HL-60/S4 (cell line): ENCODE data around the gene ADAM19.

Source experiments
- in situ Hi-C: fragments of 300-500 bp; cut with MboI; formaldehyde crosslinking; loops from 2 replicates; pipeline ENCODE4 v1.14.3; 2022; ENCODE audit warnings: low sequenced_read_pairs

Gene ADAM19

DNA sequence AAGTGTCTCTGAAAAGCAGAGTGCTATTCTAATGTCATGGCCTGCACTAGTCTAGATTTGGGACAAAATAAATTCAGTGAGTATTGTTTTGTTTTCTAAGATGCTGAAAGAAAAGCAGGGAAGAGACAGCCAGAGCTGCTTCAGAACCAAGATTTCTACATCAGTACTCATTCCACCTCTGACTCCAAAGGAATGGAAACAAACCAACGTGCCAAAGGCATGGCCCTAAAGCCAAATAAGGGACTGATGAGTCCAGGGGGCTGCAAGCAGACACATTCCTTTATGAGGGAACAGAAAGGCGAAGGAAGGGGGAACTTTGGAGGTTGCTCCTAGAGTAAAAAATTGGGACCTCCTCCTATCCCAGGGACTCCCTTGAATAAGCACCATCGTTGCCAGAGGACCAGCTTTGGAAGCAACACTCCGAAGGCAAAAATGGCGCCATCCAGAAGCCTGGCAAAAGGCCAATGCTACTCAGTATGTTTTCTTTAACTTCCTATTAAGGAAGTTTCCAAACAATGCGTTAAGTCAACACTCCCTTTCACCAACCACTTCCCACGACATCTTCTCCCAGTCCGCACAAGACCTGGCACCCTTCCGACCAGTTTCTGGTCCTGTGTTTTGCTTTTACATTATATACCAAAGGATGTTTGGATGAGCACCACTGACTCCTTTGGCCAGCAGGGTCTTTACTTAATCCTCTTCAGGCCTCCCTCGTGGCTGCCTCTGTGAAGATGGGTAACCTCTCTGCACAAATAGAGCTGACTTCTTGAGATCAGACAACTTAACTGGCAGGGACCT is 31.6 kb downstream of the ADAM19 start:
- in situ Hi-C loops: no loop called here

DNA sequence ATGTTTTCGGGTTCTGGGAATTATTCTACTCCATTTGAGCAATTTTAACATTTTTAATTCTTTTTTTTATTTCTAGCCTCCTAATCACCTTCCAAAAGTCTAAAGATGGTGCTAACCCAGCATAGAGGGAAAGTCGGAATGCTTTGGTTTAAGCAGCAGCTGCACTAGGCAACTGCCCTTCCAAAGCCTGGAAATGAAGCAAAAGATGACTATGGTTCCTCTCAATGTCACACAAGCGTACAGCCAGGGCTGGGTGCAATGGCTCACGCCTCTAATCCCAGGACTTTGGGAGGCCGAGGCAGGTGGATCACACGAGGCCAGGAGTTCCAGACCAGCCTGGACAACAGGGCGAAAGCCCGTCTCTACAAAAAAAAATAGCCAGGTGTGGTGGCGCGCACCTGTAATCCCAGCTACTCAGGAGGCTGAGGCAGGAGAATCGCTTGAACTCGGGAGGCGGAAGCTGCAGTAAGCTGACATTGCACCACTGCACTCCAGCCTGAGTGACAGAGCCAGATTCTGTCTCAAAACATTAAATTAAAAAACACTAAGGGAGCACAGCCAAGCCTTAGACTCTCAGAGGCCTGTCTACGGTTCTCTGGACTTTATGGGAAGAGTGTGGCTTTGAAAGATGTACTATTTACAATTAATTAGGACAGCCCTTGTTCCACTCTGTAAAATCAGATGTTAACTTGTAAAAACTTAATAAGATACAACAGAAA is 33.1 kb downstream of the ADAM19 start:
- in situ Hi-C loops: no loop called here

DNA sequence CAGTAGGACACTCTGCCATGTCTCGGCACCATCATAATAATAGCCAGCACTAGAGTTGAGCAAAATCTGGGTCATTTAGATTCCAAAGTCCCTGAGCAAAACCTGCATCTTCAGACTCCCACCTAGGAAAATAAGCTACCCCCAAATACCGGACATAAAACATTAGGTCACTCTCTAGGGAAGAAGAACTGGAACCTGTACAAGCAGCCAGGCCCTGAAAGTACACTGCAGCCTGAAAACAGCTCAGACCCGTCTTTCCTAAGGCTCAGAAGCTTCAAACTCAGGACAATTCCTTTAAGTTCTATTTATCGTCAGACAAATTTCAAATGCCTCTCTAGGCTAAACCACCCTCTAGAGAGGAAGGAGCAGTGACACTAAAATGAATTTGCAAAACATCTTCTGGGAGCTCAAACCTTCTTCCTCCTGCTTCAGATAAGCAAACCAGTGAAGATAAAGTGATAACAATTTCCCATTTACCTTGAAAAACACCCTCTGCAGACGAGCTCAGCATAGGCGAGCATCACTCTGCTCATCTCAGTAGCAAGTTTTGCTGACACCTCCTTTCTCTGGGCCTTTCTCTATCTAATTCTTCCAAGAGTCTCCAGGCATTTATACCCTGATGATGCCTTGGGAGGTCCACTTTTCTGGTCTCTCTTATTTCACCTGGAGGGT is 34.0 kb downstream of the ADAM19 start:
- in situ Hi-C loops: no loop called here

DNA sequence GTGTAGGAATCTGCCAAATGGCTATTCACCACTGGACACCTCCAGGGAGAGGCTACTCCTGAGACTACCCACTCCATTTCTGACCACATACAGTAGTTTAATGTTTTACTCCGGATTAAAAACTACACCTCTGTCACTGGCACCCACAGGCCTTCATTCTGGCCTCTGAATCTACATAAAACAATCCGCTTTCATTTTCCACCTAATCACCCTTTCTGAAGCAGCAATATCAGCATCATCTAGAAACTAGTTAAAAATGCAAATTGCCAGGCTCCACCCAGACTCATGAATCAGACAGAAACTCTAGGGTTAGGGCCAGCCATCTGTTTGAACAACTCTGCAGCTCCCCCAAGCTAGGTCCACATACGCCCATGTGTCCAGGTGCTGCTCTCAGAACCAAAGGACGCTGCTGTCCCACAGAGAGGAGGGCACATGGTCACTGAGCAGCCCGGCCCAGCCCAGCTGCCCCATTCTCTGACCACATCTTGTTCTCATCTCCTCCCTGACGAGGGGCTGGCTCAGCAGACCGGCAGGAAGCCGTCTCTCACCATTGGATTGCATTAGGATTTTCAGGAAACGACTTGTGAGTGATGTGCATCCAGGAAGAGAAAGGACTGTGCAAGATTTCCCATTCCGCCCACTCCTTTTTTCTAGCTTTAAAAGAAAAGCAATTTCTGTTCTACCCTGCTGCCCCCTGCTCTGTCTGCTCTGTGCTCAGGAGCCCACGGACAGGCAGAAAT is 34.7 kb downstream of the ADAM19 start:
- in situ Hi-C loops: no loop called here

DNA sequence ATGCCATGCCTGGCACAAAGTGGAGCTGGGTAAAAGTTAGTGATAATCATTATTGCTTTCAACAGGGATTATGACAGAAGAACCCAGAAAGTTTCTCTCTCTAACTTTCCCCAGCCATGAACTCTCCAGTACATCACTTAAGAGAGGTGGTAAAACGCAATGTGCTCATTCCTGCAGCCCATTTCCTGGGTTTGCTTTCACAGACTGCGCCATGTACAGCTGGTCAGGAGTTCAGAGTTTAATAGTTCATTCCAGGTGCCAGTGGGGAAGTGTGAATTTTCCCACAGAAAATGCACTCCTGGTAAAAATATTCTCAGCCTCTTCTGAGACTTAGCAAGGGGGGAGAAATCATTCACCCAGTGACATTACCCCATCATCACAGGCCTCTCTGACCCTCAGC is 35.5 kb downstream of the ADAM19 start:
- in situ Hi-C loops: no loop called here

DNA sequence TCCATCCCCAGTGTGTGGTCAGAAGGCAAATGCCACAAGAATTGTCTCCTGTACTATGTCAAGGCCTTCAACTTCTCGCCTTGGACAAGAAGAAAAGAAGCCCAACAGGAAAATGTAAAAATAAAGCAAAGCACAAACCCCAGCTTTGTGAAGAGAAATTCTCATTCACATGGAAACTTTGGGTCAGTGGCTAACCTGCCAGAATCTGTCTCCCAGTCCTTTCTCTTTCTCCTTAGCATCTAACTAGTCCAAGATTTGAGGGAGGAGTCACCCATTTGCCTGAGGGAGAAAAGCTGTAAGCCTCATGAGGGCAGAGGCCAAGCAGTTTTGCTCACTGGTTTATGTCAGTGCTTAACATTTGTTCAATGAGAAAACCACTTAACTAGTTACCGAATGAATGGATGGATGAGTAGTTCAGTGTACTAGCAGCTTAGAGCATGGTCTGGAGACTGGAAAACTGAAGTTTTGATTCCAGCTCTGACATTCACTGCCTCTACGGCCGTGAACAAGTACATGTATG is 36.0 kb downstream of the ADAM19 start:
- in situ Hi-C loops: no loop called here

DNA sequence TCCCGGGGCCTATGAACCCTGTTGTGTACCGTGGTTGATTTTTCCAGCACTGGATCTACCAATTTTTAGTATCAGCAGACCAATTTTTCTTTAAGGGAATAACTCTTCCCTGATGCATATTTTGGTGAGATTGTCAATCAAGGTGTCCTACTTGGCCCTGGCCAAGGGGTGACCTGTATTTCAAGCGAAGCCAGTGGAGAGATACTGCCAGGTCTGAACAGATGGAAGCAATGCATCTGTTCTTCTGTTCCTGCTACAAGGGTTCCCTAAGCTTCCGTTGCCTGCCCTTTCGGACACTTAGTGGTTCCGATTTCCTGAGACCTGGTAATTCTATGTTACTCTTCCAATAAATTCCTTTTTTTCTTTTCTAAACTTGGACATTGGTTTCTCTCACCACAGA is 37.3 kb downstream of the ADAM19 start:
- in situ Hi-C loops: no loop called here

DNA sequence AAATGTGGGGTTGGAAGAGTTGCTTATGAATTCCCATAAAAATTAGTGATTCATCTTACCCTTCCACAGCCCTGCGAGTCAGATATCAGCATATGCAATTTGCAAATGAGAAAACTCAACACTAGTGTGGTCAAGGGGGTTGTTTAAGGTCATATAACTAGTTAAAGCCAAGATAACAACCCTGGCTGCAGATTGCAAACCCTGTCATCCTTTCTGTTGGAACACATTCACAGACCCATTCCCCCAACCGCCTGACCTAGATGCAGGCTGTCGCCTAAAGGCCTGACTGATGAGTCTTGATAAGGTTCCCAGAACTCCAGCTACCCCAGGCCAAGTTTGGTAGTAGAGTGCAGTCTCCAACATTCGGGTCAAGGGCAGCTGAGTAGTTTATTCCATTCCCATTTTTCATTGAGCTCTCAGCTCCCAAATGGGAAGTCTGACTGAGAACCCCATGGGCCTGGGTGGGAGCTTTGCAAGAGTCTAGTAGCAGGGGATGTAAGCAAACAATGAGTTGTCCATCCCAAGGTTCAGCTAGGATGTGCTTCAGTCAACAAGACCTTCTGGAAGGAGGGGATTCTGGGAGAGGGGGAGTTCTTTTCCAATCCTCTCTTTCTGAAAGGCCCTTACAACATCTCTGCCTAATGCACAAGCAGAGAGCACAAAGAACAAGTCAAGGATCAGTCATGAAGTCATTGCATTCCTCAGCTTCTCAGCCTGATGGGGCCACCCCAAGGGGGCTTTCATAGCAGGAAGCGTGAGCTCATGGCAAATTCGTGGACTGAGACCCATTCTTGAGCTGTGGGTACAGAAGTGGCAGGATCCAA is 40.3 kb downstream of the ADAM19 start:
- in situ Hi-C loops: no loop called here

DNA sequence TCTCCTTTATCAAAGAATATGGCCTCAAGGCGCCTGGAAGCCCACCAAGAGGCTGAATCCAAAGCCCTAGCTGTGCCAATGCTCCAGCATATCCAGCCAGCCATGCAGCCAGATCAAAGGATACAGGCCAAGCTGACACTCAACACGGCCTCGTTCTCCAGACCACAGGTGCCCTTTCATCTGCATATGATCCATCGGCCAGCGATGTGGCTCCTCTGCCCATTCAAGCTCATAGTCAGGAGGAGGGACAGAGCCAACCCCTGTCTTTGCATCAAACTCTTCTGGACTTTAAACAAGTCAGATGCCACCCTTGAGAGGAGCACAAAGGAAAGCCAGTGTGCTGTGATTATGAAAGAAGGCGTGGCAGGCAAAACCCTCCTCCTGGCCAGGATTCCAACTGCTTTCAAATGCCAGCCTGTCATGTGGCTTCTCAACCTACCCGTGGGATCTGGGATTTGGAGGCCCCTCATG is 42.5 kb downstream of the ADAM19 start:
- in situ Hi-C loops: no loop called here

- in situ Hi-C loops: no loop called here
These were observed 43.6 kb downstream of the ADAM19 start for GRCh38 chr5:157532022-157532421.

- in situ Hi-C loops: no loop called here
These were observed 45.2 kb downstream of the ADAM19 start for GRCh38 chr5:157530226-157530972.

DNA sequence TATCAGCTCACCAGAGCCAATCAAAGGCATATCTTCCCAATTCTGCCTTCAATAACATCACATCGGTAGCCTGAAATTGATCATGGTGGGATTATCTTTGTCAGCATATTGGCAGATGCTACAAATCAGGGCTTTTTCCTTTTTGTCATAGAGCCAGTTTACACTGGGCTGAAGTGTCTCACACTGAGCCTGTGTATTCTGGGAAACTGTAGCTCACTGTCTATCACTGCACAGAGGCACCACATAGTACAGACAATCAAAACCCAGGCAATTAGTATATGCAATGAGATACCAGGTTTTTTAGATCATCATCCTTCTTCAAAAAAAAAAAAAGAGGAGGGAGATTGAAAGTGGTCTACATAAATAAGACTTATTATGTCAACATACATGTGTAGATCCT is 46.6 kb downstream of the ADAM19 start:
- in situ Hi-C loops: no loop called here

DNA sequence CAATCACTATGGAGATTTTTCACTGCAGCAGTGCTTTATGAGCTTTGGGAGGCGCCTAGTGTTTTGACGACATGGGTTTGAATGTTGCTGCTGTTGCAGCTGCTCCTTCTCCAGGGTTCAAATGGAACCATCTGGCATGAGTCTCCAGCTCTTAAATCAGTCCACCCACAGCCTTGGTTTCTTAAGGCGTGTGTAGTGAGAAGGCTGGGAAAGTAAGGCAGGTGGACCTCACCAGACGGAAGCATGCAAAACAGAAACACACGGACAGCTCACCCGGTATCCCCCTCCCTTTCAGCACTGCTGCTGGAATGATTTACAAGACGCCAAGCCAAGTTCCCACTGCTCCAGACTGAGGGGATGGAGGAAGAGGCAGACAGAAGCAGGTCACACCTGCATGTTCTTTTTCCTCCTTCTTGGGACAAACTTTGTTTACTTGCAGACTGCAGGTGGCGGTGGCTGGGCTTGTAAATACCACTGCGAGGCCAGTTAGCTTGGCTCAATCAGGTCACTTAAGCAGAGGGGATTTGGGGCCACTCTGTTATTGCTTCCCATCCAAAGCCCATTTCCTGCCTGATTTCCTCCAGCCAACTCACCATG is 47.4 kb downstream of the ADAM19 start:
- in situ Hi-C loops: no loop called here

GRCh38 chr5:157524887-157525286 is 50.7 kb downstream of the ADAM19 start:
- in situ Hi-C loops: no loop called here

- in situ Hi-C loops: no loop called here
These were observed 51.6 kb downstream of the ADAM19 start for GRCh38 chr5:157523976-157524375.

- in situ Hi-C loops: no loop called here
These were observed 53.9 kb downstream of the ADAM19 start for GRCh38 chr5:157521704-157522029.

- in situ Hi-C loops: no loop called here
These were observed 54.5 kb downstream of the ADAM19 start for GRCh38 chr5:157520911-157521703.

DNA sequence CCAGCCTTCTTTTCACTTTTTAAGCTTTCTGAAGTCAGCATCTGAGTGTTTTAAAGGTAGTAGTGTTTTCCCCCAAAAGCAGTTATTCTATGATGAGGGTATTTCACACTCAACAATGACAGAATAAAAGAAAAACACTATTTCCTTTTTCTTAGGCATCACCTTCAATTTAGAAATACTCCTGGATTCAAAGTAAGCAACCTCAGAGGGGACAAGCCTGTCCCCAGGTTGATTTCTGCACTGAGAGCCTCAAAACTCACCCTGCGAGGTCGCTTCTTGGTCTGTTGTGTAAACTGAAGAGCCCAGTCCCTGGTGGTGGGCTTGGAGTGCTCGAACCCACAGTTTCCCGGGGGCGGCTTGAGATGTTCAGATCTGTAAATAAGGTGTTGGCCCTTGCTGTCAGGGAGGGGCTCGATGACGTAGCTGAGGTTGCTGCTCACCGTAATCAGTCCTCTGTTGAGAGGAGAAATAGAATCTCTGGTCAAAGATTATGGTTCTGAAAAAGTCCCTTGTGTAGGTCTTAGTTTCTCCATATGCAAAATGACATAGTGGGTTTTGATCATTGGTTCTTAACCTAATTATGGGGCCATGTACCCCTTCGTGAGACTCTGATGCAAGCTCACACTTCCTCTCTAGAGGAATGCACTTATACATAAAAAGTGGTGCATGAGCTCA is 55.9 kb downstream of the ADAM19 start:
- in situ Hi-C loops: no loop called here
